GM21447 (cell line): ENCODE measurements around the gene ETV3L.

Experiments
- ATAC-seq: cut with Tn5 transposase; IDR thresholded peaks from one replicate; pipeline ENCODE4 v1.9.1; 2021; ENCODE audit not compliant: unreplicated experiment

ETV3L gene

DNA sequence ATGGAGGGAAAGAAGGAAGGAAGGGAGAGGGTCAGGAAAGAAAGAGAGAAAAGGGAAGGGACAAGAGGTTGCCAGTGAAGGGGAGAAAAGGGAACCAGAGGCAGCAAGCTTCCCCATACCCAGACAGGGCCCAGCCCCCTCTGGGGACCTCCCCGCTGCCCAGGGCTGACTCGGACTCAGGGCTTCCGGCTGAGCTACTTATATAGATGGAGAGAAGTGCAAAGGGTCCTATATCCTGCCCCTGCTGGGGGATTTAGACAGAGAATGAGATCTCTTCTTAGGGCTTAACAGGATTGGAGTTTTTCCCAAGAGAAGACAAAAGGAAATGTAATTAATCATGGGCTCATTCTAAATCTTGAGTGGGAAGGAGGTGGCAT lies at the start of gene ETV3L:
TSS of gene ETV3L (minus strand) at position 176 of the 377 bp plus-strand sequence. CDS start 285 bp downstream, outside the sequence.
- no peak for ATAC-seq

- ATAC-seq: no peak
Observed at GRCh38 chr1:157147906-157148700, 48.5 kb upstream of the ETV3L start.

DNA sequence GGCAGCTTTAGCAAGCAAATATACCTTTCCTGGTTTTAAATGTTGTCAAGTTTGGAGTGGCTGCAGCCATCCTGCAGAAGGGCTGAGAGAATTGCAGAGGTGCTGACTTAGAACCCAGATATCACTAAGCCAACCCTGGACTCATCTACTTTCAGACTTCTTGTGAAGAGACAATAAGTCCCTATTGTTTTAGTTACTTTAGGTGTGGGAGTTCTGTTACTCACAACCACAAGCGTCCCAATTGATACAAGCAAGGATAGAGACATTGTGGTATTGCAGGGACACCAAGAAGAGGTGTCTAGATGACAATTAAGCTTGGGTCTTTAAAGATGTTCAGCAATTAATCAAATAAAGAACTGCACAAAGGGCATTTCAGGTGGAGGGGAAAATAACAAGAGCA lies 47.4 kb upstream of the ETV3L start:
- no peak for ATAC-seq

DNA sequence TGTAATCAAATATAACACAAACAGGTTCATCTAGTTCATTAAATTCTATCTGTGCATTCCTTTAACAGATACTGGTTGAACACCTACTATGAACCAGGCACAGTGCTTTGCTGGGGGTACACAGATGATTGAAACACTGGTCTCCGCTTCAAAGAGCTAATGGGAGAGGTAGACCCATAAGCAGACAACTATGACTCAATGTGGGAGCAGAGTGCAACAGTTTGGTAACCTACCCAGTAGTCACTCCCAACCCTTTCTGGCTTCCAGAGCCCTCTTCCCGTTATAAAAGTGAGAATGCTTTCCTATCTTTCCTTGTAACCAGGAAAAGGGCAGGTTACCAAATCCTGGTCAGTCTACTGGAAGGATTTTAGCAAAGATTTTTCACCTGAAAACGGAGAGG lies 46.6 kb upstream of the ETV3L start:
- no peak for ATAC-seq

DNA sequence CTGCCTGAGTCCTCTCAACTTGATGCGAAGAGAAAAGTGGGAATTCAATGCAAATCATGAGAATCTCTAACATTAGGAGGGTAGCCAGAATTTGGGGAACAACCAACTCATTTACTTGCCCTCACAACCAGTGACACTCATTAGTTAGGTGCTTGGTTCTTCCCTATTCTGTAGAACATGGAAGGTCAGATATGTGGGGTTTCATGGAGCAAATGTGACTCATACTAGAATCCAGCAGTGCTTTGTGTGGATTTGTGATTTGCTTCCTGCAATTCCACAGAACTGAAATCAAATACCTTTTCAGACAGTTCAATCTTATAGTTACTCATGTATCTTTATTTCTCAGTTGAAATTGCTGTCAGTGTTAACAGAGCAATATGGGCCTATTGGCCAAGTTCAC lies 45.5 kb upstream of the ETV3L start:
- no peak for ATAC-seq

DNA sequence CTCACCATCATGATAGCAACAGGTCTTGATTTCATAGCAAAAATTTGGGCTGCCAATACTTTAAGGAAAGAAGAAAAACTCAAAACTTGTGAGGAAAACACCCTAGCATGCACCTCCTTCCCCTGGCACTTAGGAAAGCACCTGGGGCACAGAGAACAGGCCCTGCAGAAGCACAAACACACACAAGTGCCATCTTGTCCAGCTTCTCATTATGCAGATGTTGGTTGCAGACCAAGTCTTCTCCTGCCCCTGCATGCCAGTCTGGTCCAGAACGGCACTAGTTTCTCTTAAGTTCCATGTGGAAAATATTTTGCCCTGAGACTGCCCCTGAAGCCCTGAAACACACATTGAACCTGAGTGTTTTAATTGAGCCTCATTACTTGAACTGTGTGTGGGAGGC lies 44.9 kb upstream of the ETV3L start:
- no peak for ATAC-seq

DNA sequence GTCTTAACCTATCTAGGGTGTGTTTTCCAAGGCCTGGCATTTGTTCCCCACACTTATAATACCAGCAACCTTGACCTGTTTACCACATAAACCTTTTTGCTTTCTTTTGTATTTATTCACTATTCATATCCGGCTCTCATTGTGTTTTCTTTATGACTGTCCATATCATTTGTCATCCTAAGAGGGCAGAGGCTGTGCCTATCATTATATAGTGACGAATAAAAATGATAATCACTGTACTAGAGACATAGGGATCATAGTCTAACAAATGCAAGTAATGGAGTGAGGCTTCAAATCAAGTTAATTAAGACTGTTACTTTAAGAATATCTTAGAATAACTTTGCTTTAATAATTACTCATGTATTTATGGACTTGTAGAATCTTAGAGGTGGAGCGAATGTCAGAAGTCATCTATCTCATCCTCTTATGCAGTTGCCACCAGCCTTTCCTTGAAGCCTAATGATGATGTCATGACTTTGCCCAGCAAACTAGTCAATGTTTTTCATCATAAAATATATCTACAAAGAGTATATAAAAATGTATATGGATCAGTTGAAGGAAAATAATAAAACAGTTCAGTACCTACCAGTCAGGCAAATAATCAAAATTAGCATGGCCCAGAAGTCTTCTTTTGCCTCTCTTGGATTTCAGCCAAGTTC lies 43.3 kb upstream of the ETV3L start:
- no peak for ATAC-seq

DNA sequence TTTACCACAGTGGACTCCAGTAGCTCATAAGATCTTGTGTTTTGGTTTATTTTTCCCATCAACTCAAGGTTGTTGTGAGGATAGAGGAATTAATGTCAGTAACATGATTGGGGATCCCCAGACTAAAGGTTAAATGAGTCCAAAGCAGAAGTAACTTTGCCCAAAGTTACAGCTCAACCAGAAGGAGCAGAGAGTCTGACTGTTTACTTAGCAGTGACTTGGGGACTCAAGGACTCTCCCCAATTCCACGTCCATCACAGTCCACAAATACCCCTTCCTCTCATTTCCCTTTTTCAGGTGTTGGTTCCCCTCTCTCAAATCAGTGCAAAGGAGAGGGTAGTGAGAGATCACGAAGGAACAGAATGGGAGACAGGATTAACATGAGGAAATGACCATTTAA lies 42.6 kb upstream of the ETV3L start:
- no peak for ATAC-seq

- ATAC-seq: no peak
Observed at GRCh38 chr1:157141212-157141855, 41.7 kb upstream of the ETV3L start.

GRCh38 chr1:157140063-157140588 lies 40.5 kb upstream of the ETV3L start:
- no peak for ATAC-seq

GRCh38 chr1:157139052-157139715 lies 39.6 kb upstream of the ETV3L start:
- ATAC-seq: no peak

GRCh38 chr1:157138220-157139051 lies 38.8 kb upstream of the ETV3L start, which contains the start of gene ETV3:
ETV3 (minus strand) TSS chr1:157138395; CDS start chr1:157136352, 2,043 bp downstream.
- ATAC-seq: peak; percentile 83

- peak; percentile 10 for ATAC-seq
Observed at GRCh38 chr1:157137408-157138219, 38.0 kb upstream of the ETV3L start.

DNA sequence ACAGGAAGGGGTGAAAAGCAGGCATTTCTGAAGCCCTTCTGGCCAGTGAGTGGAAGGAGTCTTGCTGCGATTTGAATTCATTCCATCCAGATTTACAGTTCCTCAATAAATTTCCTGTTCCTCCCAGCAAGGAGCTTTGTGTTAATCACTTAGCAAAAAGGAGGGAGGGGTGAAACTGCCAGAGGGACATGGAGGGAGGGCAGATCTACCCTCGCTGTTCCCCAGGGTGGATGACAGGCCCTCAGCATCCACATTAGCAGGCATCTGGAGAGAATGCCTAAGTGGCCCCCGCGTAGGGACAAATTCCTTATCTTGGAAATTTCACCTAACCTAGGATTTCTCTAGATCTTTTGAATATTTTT lies 37.4 kb upstream of the ETV3L start:
- ATAC-seq: no peak

DNA sequence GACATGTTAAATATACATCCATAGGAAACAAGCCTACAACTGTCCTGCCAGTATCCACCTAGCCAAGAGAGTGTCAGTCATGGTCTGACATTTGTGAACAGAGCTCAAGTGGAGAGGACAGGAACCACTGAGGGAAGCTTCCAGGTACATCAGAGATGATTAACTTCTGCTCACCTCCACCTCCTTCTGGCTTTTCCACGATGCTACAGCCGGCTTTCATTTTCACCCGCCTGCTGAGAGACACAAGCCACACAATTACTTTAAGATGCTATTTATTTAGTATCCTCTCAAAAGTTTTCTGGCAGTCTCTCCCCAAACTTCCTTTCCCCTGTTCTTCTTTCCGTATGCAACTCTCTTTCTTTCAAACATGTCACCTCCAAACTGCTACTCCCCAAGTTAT lies 36.5 kb upstream of the ETV3L start:
- no peak for ATAC-seq

- ATAC-seq: no peak
Observed at GRCh38 chr1:157135646-157136045, 36.0 kb upstream of the ETV3L start.

GRCh38 chr1:157135070-157135469 lies 35.5 kb upstream of the ETV3L start:
- ATAC-seq: no peak

DNA sequence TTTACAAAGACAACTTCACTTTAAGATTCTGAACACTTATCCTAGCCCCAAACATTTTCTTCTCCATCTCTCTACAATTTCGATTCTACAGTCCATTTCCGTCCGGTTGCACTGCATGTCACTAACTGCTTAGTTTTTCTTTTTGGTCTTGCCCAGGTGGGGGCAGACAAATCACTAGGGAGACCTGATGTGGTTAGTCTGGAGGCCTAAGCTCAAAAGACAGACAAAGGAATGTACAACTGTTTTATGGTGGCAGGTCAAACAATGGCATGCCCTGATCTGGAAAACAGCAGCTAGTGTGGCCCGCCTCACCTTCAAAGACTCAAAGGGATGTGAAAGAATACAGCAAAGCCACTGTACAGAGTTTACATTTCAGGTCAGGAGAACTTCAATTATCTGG lies 34.8 kb upstream of the ETV3L start:
- no peak for ATAC-seq

- ATAC-seq: no peak
Observed at GRCh38 chr1:157133426-157133825, 33.8 kb upstream of the ETV3L start.
